Astrocyte of the spinal cord (primary cell): Measurements from ENCODE around the gene CXXC1.
A peak's percentile ranks its signal among the peaks of the same experiment; 100 is the strongest.

Source experiments
- DNase-seq: peaks from one replicate; pipeline ENCODE4 v3.0.0; 2011; ENCODE audit warnings: low read depth, low spot score
- H3K4me3 ChIP-seq: 2 replicates; pipeline ENCODE4 v1.5.1; 2011; ENCODE audit warnings: low read depth, mild to moderate bottlenecking, low read length, moderate library complexity
- CTCF ChIP-seq: IDR thresholded peaks from 2 replicates; pipeline ENCODE4 v1.5.1; 2012; ENCODE audit warnings: low read depth, mild to moderate bottlenecking, low read length, inconsistent platforms
- in situ Hi-C: cut with HindIII; loops from 2 replicates; pipeline ENCODE4 v1.10.0; 2017; ENCODE audit warnings: low sequenced_read_pairs

The CXXC1 gene

GRCh38 chr18:50281295-50281971 is 6.1 kb downstream of the CXXC1 start, which contains the start of gene MBD1:
Gene MBD1, minus strand, starts transcription at chr18:50281523. Its CDS starts 1,531 bp downstream, at chr18:50279992.
- DNase-seq = peak; percentile 99
- in situ Hi-C loops = no loop called here
- peak; percentile 14 for TF ChIP-seq CTCF
- peak within 1 kb of the TSS; percentile 91 for H3K4me3 ChIP-seq

GRCh38 chr18:50280707-50281294 is 6.7 kb downstream of the CXXC1 start:
- in situ Hi-C loops = no loop called here
- H3K4me3 ChIP-seq = peak overlapping the region; percentile 91
- no peak for TF ChIP-seq CTCF
- DNase-seq = no peak

GRCh38 chr18:50279752-50280151 is 7.7 kb downstream of the CXXC1 start:
- DNase-seq = no peak
- H3K4me3 ChIP-seq = no peak overlapping the region
- in situ Hi-C loops = no loop called here
- no peak for TF ChIP-seq CTCF

GRCh38 chr18:50277942-50278341 is 9.6 kb downstream of the CXXC1 start:
- in situ Hi-C loops = no loop called here
- no peak for TF ChIP-seq CTCF
- peak; percentile 67 for DNase-seq
- H3K4me3 ChIP-seq = no peak overlapping the region

GRCh38 chr18:50276452-50276851 is 11.0 kb downstream of the CXXC1 start:
- no peak for TF ChIP-seq CTCF
- no peak for DNase-seq
- in situ Hi-C loops = no loop called here
- no peak overlapping the region for H3K4me3 ChIP-seq

- in situ Hi-C loops = no loop called here
- no peak overlapping the region for H3K4me3 ChIP-seq
- DNase-seq = no peak
- no peak for TF ChIP-seq CTCF
Observed at GRCh38 chr18:50275503-50276036, 11.9 kb downstream of the CXXC1 start.
